ENCODE measurements around the gene RPTOR. TPM values are rescaled to one million over a fixed set of nuclear protein-coding genes. Genes with fewer than 3 reads are reported as not detected.

The RPTOR gene
- total and polyA plus RNA-seq, 2 donors (not counting 3 experiments of a cell fraction or from before 2014, with no cell fraction given) = 10.7 to 41.8 TPM

DNA sequence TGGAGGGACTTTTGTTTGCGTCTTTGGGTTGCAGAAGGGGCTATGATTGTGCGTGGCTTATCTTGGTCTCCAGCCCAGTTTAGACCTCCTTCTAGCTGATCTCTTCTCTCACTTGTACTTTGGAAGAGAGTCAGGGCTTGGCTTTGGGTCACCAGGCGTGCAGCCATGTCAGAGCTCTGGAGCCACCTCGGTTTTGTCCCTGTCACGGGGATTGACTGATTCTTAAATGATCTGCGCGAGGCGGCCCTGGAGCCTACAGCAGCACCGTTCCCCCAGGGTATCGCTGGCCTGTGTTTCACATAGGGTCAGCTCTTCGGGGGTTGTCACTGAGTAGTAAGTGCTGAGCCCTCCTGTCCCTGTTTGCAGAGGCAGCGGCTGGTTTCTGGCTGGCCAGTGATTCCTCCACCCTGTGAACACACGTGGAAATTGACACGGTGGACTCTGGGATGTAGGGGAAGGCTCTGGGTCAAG, 237.2 kb downstream of the RPTOR start:
- Histone ChIP-seq H3K9ac (replicated peaks; ENCODE audit: extremely low read depth, insufficient read depth, low read length) (no peak overlapping the region), H3K4me2 (ENCODE audit: insufficient read depth, low read length) (no peak overlapping the region), H3K36me3 (ENCODE audit: control insufficient read depth in 2 of 2, extremely low read depth in 1 of 2, insufficient read depth in 2 of 2, low read length in 2 of 2) (peaks cover 0 to 5% of the 10 kb centered on the region in 2 experiments), H3K4me3 (replicated peaks in 1 of 3; ENCODE audit: insufficient read depth in 1 of 3, low read depth in 1 of 3, low read length in 3 of 3) (no peak overlapping the region), H3K9me1 (replicated peaks; ENCODE audit: control insufficient read depth, extremely low read depth, insufficient read depth, low read length) (no peaks in the 10 kb centered on the region), H3K79me2 (ENCODE audit: control insufficient read depth, insufficient read depth, low read length) (no peaks in the 10 kb centered on the region), H3K27me3 (ENCODE audit: control insufficient read depth in 2 of 2, insufficient read depth in 2 of 2, low read length in 2 of 2) (no peaks in the 10 kb centered on the region), H3K9me3 (replicated peaks; ENCODE audit: control insufficient read depth, insufficient read depth, low read length) (no peaks in the 10 kb centered on the region), H3K4me1 (ENCODE audit: control insufficient read depth, extremely low read depth, insufficient read depth, low read length) (peaks cover 9% of the 10 kb centered on the region), H3K27ac (ENCODE audit: insufficient read depth, low read depth, low read length) (no peak overlapping the region), H2AFZ (ENCODE audit: low read depth, low read length) (no peak overlapping the region), H4K20me1 (replicated peaks; ENCODE audit: control insufficient read depth, extremely low read depth, insufficient read depth, low read length) (no peaks in the 10 kb centered on the region)
- TF ChIP-seq, protein P1, sequence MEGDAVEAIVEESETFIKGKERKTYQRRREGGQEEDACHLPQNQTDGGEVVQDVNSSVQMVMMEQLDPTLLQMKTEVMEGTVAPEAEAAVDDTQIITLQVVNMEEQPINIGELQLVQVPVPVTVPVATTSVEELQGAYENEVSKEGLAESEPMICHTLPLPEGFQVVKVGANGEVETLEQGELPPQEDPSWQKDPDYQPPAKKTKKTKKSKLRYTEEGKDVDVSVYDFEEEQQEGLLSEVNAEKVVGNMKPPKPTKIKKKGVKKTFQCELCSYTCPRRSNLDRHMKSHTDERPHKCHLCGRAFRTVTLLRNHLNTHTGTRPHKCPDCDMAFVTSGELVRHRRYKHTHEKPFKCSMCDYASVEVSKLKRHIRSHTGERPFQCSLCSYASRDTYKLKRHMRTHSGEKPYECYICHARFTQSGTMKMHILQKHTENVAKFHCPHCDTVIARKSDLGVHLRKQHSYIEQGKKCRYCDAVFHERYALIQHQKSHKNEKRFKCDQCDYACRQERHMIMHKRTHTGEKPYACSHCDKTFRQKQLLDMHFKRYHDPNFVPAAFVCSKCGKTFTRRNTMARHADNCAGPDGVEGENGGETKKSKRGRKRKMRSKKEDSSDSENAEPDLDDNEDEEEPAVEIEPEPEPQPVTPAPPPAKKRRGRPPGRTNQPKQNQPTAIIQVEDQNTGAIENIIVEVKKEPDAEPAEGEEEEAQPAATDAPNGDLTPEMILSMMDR (IDR thresholded peaks at IDR 0.05; ENCODE audit: extremely low read depth in 1 of 2, insufficient read depth in 1 of 2, low read depth in 1 of 2, low read length in 2 of 2) = no peak
- TF ChIP-seq POLR2A (IDR thresholded peaks at IDR 0.05; ENCODE audit: low read depth, low read length) (no peak), MYC (IDR thresholded peaks at IDR 0.05; ENCODE audit: low read depth, low read length) (no peak), GATA2 (IDR thresholded peaks at IDR 0.05; ENCODE audit: insufficient read depth, insufficient read length, low read depth, low read length) (no peak), EZH2 (IDR thresholded peaks at IDR 0.05; ENCODE audit: borderline replicate concordance, low read depth, low read length, severe bottlenecking) (no peak), POLR2AphosphoS5 (IDR thresholded peaks at IDR 0.05; ENCODE audit: insufficient read depth, low read depth, low read length) (no peak), JUN (IDR thresholded peaks at IDR 0.05; ENCODE audit: borderline replicate concordance, insufficient read depth, insufficient read length, low read depth) (no peak), FOS (IDR thresholded peaks at IDR 0.05; ENCODE audit: borderline replicate concordance, insufficient read depth, low read length) (no peak)
- TF ChIP-seq, protein P2, sequence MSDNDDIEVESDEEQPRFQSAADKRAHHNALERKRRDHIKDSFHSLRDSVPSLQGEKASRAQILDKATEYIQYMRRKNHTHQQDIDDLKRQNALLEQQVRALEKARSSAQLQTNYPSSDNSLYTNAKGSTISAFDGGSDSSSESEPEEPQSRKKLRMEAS (IDR thresholded peaks at IDR 0.05; ENCODE audit: insufficient read depth, insufficient read length) = no peak
- ChIA-PET CTCF (interaction anchor here (1.1 kb wide), 1 partner anchor 78 kb away, joined by 3 read pairs; no protein-coding TSS in a partner anchor), POLR2A (no interaction called here)
- intact Hi-C loops (cut with micrococcal nuclease) (no loop called here), dilution Hi-C loops (cut with MboI; ENCODE audit: extremely low pct_ligation_motif_present, low sequenced_read_pairs) (no loop called here)
- BruUV-seq (replicated peaks) = no TSS peak
- FAIRE-seq (no peak), DNase-seq (ENCODE audit: low read depth, low spot score) (no peak)

All from endothelial cell of umbilical vein (primary cell).